Endodermal cell (in vitro differentiated cells): ENCODE data around the gene SYT1. TPM values are rescaled to one million over a fixed set of nuclear protein-coding genes. Genes with fewer than 3 reads are reported as not detected.

Experiments used
- DNase-seq: peaks from one replicate; pipeline ENCODE4 v3.0.0-alpha.2; 2017
- H3K27ac ChIP-seq: 2 replicates; pipeline ENCODE4 v1.5.1; 2013; ENCODE audit warnings: mild to moderate bottlenecking, low read depth, low read length, moderate library complexity
- H3K27me3 ChIP-seq: 2 replicates; pipeline ENCODE4 v1.6.1; 2013; ENCODE audit warnings: mild to moderate bottlenecking, low read length, moderate library complexity; ENCODE audit not compliant: insufficient read depth, control insufficient read depth, poor library complexity, severe bottlenecking
- H3K36me3 ChIP-seq: 2 replicates; pipeline ENCODE4 v1.7.0; 2013; ENCODE audit warnings: mild to moderate bottlenecking, low read length, moderate library complexity; ENCODE audit not compliant: control insufficient read depth, insufficient read depth
- H3K4me1 ChIP-seq: one replicate; pipeline ENCODE4 v1.7.0; 2013; ENCODE audit warnings: low read length; ENCODE audit not compliant: control insufficient read depth, insufficient read depth
- H3K4me3 ChIP-seq: 2 replicates; pipeline ENCODE4 v1.5.1; 2013; ENCODE audit warnings: mild to moderate bottlenecking, low read length, moderate library complexity
- H3K9ac ChIP-seq: 2 replicates; pipeline ENCODE4 v1.6.1; 2013; ENCODE audit warnings: mild to moderate bottlenecking, low read length, moderate library complexity; ENCODE audit not compliant: poor library complexity, severe bottlenecking; ENCODE audit errors: extremely low read depth
- H3K9me3 ChIP-seq: 2 replicates; pipeline ENCODE4 v1.6.1; 2013; ENCODE audit warnings: mild to moderate bottlenecking, low read length, moderate library complexity; ENCODE audit not compliant: control insufficient read depth
- H3K27ac Mint-ChIP-seq: 2 replicates; pipeline ENCODE4 v1.8.0; 2020; ENCODE audit warnings: mixed read lengths
- H3K27me3 Mint-ChIP-seq: 2 replicates; pipeline ENCODE4 v1.8.0; 2021; ENCODE audit warnings: mild to moderate bottlenecking, mixed read lengths; ENCODE audit not compliant: insufficient read depth
- H3K36me3 Mint-ChIP-seq: 2 replicates; pipeline ENCODE4 v1.8.0; 2020; ENCODE audit warnings: low read depth, mixed read lengths
- H3K4me1 Mint-ChIP-seq: 2 replicates; pipeline ENCODE4 v1.8.0; 2020; ENCODE audit warnings: mixed read lengths
- H3K4me3 Mint-ChIP-seq: 2 replicates; pipeline ENCODE4 v1.8.0; 2020; ENCODE audit warnings: mild to moderate bottlenecking, moderate library complexity, mixed read lengths
- H3K9me3 Mint-ChIP-seq: 2 replicates; pipeline ENCODE4 v1.8.0; 2020; ENCODE audit warnings: mild to moderate bottlenecking, mixed read lengths
- CTCF ChIP-seq: fragments of 200-600 bp; sonication (generic); conservative IDR thresholded peaks from 2 replicates; pipeline ENCODE4 v1.5.0; 2021; ENCODE audit warnings: antibody characterized with exemption, mild to moderate bottlenecking
- WGBS, 2 experiments: methylation state at CpG; one replicate each; pipeline versions ENCODE4 v1.1.5 to v1.1.7; 2013; ENCODE audit warnings: missing lambda C conversion rate in 2 of 2, mixed read lengths in 1 of 2; ENCODE audit not compliant: insufficient coverage in 1 of 2, insufficient read length in 1 of 2; 5-methylcytosine and 5-hydroxymethylcytosine counted together
- total RNA-seq, 2 donors: library from RNA; stranded (reverse); fragmentation: NEBNext Ultra II Directional in 1 of 2; extraction: Animal tissue kit (Norgen Biotek cat#: 25700) in 1 of 2; gene quantifications; 2 replicates in 1 of 2; 3 replicates in 1 of 2; pipeline ENCODE4 v1.2.1, GENCODE V29; 2021

SYT1 gene
- total RNA-seq, 2 donors from 2014 or later = 6.8 to 10.7 TPM

GRCh38 chr12:79252358-79253075 is 387.9 kb downstream of the SYT1 start:
- no peak for TF ChIP-seq CTCF
- Histone ChIP-seq H3K27ac (no peak overlapping the region), H3K4me3 (no peak overlapping the region), H3K36me3 (no peaks in the 10 kb centered on the region), H3K4me1 (no peaks in the 10 kb centered on the region), H3K9me3 (peaks cover 8% of the 10 kb centered on the region), H3K27me3 (no peaks in the 10 kb centered on the region), H3K9ac (no peak overlapping the region)
- DNase-seq = no peak
- Mint-ChIP-seq H3K27me3 (peaks cover under 1% of the 10 kb centered on the region), H3K9me3 (no peaks in the 10 kb centered on the region), H3K27ac (no peak overlapping the region), H3K4me3 (no peak overlapping the region), H3K36me3 (no peaks in the 10 kb centered on the region), H3K4me1 (no peaks in the 10 kb centered on the region)
- WGBS, 2 experiments = 90 to 94% methylated on average over 2 to 4 of the region's 4 CpGs

GRCh38 chr12:79255288-79255687 is 390.7 kb downstream of the SYT1 start:
- H3K4me3 ChIP-seq = no peak overlapping the region
- no peak for DNase-seq
- H3K9me3 Mint-ChIP-seq = no peaks in the 10 kb centered on the region
- no peak overlapping the region for H3K27ac Mint-ChIP-seq
- TF ChIP-seq CTCF = no peak
- H3K27me3 Mint-ChIP-seq = peaks cover 8% of the 10 kb centered on the region
- H3K27me3 ChIP-seq = no peaks in the 10 kb centered on the region
- no peak overlapping the region for H3K9ac ChIP-seq
- no peak overlapping the region for H3K27ac ChIP-seq
- no peaks in the 10 kb centered on the region for H3K36me3 Mint-ChIP-seq
- no peaks in the 10 kb centered on the region for H3K4me1 Mint-ChIP-seq
- H3K36me3 ChIP-seq = no peaks in the 10 kb centered on the region
- WGBS, 2 experiments = 69 to 88% methylated on average over 1 of the region's 2 CpGs
- no peaks in the 10 kb centered on the region for H3K4me1 ChIP-seq
- H3K4me3 Mint-ChIP-seq = no peak overlapping the region
- peaks cover 8% of the 10 kb centered on the region for H3K9me3 ChIP-seq

GRCh38 chr12:79260923-79261322 is 396.3 kb downstream of the SYT1 start:
- no peak overlapping the region for H3K4me3 ChIP-seq
- H3K9me3 Mint-ChIP-seq = no peaks in the 10 kb centered on the region
- DNase-seq = no peak
- peaks cover 16% of the 10 kb centered on the region for H3K27me3 Mint-ChIP-seq
- H3K9ac ChIP-seq = no peak overlapping the region
- H3K36me3 ChIP-seq = no peaks in the 10 kb centered on the region
- no peaks in the 10 kb centered on the region for H3K36me3 Mint-ChIP-seq
- H3K4me1 Mint-ChIP-seq = no peaks in the 10 kb centered on the region
- no peaks in the 10 kb centered on the region for H3K27me3 ChIP-seq
- no peak overlapping the region for H3K4me3 Mint-ChIP-seq
- no peak overlapping the region for H3K27ac ChIP-seq
- H3K4me1 ChIP-seq = no peaks in the 10 kb centered on the region
- WGBS, 2 experiments = 93 to 100% methylated on average over 1 to 2 of the region's 2 CpGs
- H3K9me3 ChIP-seq = no peaks in the 10 kb centered on the region
- H3K27ac Mint-ChIP-seq = no peak overlapping the region
- TF ChIP-seq CTCF = no peak
